Neural crest cell (in vitro differentiated cells): ENCODE data around the gene ADGRV1. TPM values are rescaled to one million over a fixed set of nuclear protein-coding genes. Genes with fewer than 3 reads are reported as not detected.

ENCODE experiments used
- DNase-seq: peaks from one replicate; pipeline ENCODE4 v3.0.0; 2021; ENCODE audit warnings: low read depth, mixed read lengths, low spot score
- H3K27ac Mint-ChIP-seq: one replicate; pipeline ENCODE4 v1.8.0; 2021; ENCODE audit warnings: mild to moderate bottlenecking, mixed read lengths; ENCODE audit not compliant: unreplicated experiment
- H3K27me3 Mint-ChIP-seq: 2 replicates; pipeline ENCODE4 v1.8.0; 2021; ENCODE audit warnings: low read depth, mild to moderate bottlenecking, mixed read lengths
- H3K36me3 Mint-ChIP-seq: 2 replicates; pipeline ENCODE4 v1.8.0; 2021; ENCODE audit warnings: low read depth, mild to moderate bottlenecking, mixed read lengths
- H3K4me1 Mint-ChIP-seq: 2 replicates; pipeline ENCODE4 v1.8.0; 2021; ENCODE audit warnings: mixed read lengths
- H3K4me3 Mint-ChIP-seq: one replicate; pipeline ENCODE4 v1.8.0; 2021; ENCODE audit warnings: mild to moderate bottlenecking, mixed read lengths
- H3K9me3 Mint-ChIP-seq: 2 replicates; pipeline ENCODE4 v1.8.0; 2021; ENCODE audit warnings: mixed read lengths
- CTCF ChIP-seq: fragments of 200-600 bp; sonication (generic); conservative IDR thresholded peaks from 2 replicates; pipeline ENCODE4 v1.5.0; 2021; ENCODE audit warnings: antibody characterized with exemption, mild to moderate bottlenecking
- total RNA-seq: library from RNA; stranded (reverse); gene quantifications from 2 replicates; pipeline ENCODE4 v1.2.1, GENCODE V29; 2021

The ADGRV1 gene
- total RNA-seq, 1 donor from 2014 or later, result 43.4 TPM

GRCh38 chr5:91024727-91025126, 466.1 kb downstream of the ADGRV1 start:
- Mint-ChIP-seq H3K4me3 (no peak overlapping the region), H3K9me3 (no peaks in the 10 kb centered on the region), H3K36me3 (no peaks in the 10 kb centered on the region), H3K27me3 (no peaks in the 10 kb centered on the region), H3K4me1 (peaks cover 29% of the 10 kb centered on the region), H3K27ac (no peak overlapping the region)
- no peak for TF ChIP-seq CTCF
- DNase-seq, result no peak

- no peak for TF ChIP-seq CTCF
- Mint-ChIP-seq H3K9me3 (no peaks in the 10 kb centered on the region), H3K27me3 (no peaks in the 10 kb centered on the region), H3K36me3 (no peaks in the 10 kb centered on the region), H3K27ac (no peak overlapping the region), H3K4me3 (no peak overlapping the region), H3K4me1 (peaks cover 29% of the 10 kb centered on the region)
- no peak for DNase-seq
Measured at GRCh38 chr5:91025449-91025848, 466.9 kb downstream of the ADGRV1 start.

- H3K4me3 Mint-ChIP-seq, result no peak overlapping the region
- no peak for TF ChIP-seq CTCF
- DNase-seq, result no peak
- no peaks in the 10 kb centered on the region for H3K27me3 Mint-ChIP-seq
- H3K9me3 Mint-ChIP-seq, result no peaks in the 10 kb centered on the region
- H3K27ac Mint-ChIP-seq, result no peak overlapping the region
- H3K36me3 Mint-ChIP-seq, result no peaks in the 10 kb centered on the region
- H3K4me1 Mint-ChIP-seq, result peaks cover 29% of the 10 kb centered on the region
Measured at GRCh38 chr5:91025956-91026355, 467.4 kb downstream of the ADGRV1 start.

- Mint-ChIP-seq H3K27me3 (no peaks in the 10 kb centered on the region), H3K9me3 (no peaks in the 10 kb centered on the region), H3K27ac (peak overlapping the region; percentile 76), H3K4me1 (peaks cover 29% of the 10 kb centered on the region), H3K4me3 (no peak overlapping the region), H3K36me3 (no peaks in the 10 kb centered on the region)
- TF ChIP-seq CTCF, result no peak
- DNase-seq, result no peak
Measured at GRCh38 chr5:91026466-91026865, 467.9 kb downstream of the ADGRV1 start.

- Mint-ChIP-seq H3K36me3 (no peaks in the 10 kb centered on the region), H3K4me1 (peaks cover 29% of the 10 kb centered on the region)
- no peak for DNase-seq
Measured at GRCh38 chr5:91027405-91028139, 469.0 kb downstream of the ADGRV1 start.

More at GRCh38 chr5:91027405-91028139, 469.0 kb downstream of the ADGRV1 start:
- TF ChIP-seq CTCF, result no peak
- Mint-ChIP-seq H3K4me3 (no peak overlapping the region), H3K27me3 (no peaks in the 10 kb centered on the region), H3K27ac (peak overlapping the region; percentile 70), H3K9me3 (no peaks in the 10 kb centered on the region)
